HFFc6 (cell line): ENCODE measurements around the gene RALGPS1. TPM values are rescaled to one million over a fixed set of nuclear protein-coding genes. Genes with fewer than 3 reads are reported as not detected.

Experiments used
- DNase-seq: peaks from one replicate; pipeline ENCODE4 v3.0.0-alpha.2; 2018
- H3K27ac Mint-ChIP-seq: 2 replicates; pipeline ENCODE4 v1.8.0; 2020; ENCODE audit warnings: mild to moderate bottlenecking, mixed read lengths
- H3K27me3 Mint-ChIP-seq: 2 replicates; pipeline ENCODE4 v1.8.0; 2021; ENCODE audit warnings: mild to moderate bottlenecking, moderate library complexity, mixed read lengths; ENCODE audit not compliant: insufficient read depth
- H3K36me3 Mint-ChIP-seq: 2 replicates; pipeline ENCODE4 v1.8.0; 2021; ENCODE audit warnings: low read depth, mixed read lengths
- H3K4me1 Mint-ChIP-seq: 2 replicates; pipeline ENCODE4 v1.8.0; 2020; ENCODE audit warnings: low read depth, mixed read lengths
- H3K4me3 Mint-ChIP-seq: 2 replicates; pipeline ENCODE4 v1.8.0; 2020; ENCODE audit warnings: mild to moderate bottlenecking, moderate library complexity, mixed read lengths
- H3K9me3 Mint-ChIP-seq: 2 replicates; pipeline ENCODE4 v1.8.0; 2020; ENCODE audit warnings: mild to moderate bottlenecking, mixed read lengths
- total RNA-seq, 6 experiments: library from RNA; stranded (reverse); fragmentation: NEBNext Ultra II Directional; extraction: Animal tissue kit (Norgen Biotek cat#: 25700); gene quantifications; 2 replicates in 1 of 6; 3 replicates in 5 of 6; pipeline ENCODE4 v1.2.3, GENCODE V29; 2021
- TF ChIP-seq, protein P1 (sequence below): fragments of 200-600 bp; sonication (generic); IDR thresholded peaks from 2 replicates; pipeline ENCODE4 v1.5.0; 2021; ENCODE audit warnings: antibody characterized with exemption, mild to moderate bottlenecking

Gene RALGPS1
- total RNA-seq, 6 experiments from 2014 or later: 0.68 to 1.6 (median 1.1) TPM

GRCh38 chr9:127209948-127210640 is 295.5 kb downstream of the RALGPS1 start:
- DNase-seq: no peak
- Mint-ChIP-seq H3K4me1 (peaks cover 13% of the 10 kb centered on the region), H3K36me3 (0 out of 2 replicates have a peak, but pooled peaks cover 3% of the 10 kb centered on the region), H3K27me3 (peaks cover 42% of the 10 kb centered on the region), H3K9me3 (no peaks in the 10 kb centered on the region), H3K27ac (no peak overlapping the region), H3K4me3 (no peak overlapping the region)
- TF ChIP-seq, protein P1, sequence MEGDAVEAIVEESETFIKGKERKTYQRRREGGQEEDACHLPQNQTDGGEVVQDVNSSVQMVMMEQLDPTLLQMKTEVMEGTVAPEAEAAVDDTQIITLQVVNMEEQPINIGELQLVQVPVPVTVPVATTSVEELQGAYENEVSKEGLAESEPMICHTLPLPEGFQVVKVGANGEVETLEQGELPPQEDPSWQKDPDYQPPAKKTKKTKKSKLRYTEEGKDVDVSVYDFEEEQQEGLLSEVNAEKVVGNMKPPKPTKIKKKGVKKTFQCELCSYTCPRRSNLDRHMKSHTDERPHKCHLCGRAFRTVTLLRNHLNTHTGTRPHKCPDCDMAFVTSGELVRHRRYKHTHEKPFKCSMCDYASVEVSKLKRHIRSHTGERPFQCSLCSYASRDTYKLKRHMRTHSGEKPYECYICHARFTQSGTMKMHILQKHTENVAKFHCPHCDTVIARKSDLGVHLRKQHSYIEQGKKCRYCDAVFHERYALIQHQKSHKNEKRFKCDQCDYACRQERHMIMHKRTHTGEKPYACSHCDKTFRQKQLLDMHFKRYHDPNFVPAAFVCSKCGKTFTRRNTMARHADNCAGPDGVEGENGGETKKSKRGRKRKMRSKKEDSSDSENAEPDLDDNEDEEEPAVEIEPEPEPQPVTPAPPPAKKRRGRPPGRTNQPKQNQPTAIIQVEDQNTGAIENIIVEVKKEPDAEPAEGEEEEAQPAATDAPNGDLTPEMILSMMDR: no peak

- TF ChIP-seq, protein P1: no peak; the same call in 1 of the 2 replicates
- H3K36me3 Mint-ChIP-seq: 0 out of 2 replicates have a peak, but pooled peaks cover 3% of the 10 kb centered on the region
- H3K27ac Mint-ChIP-seq: no peak overlapping the region
- DNase-seq: no peak
- peaks cover 38% of the 10 kb centered on the region for H3K27me3 Mint-ChIP-seq
- H3K4me3 Mint-ChIP-seq: no peak overlapping the region
- H3K4me1 Mint-ChIP-seq: peaks cover 8% of the 10 kb centered on the region
- no peaks in the 10 kb centered on the region for H3K9me3 Mint-ChIP-seq
These were observed 296.5 kb downstream of the RALGPS1 start for GRCh38 chr9:127210851-127211730.

GRCh38 chr9:127211983-127212382 is 297.4 kb downstream of the RALGPS1 start:
- TF ChIP-seq, protein P1: no peak
- H3K27ac Mint-ChIP-seq: no peak overlapping the region

GRCh38 chr9:127212453-127212852 is 297.9 kb downstream of the RALGPS1 start:
- Mint-ChIP-seq H3K36me3 (no peaks in the 10 kb centered on the region), H3K9me3 (no peaks in the 10 kb centered on the region), H3K4me3 (no peak overlapping the region), H3K27me3 (peaks cover 34% of the 10 kb centered on the region), H3K27ac (no peak overlapping the region), H3K4me1 (peaks cover 8% of the 10 kb centered on the region)
- TF ChIP-seq, protein P1: no peak
- DNase-seq: no peak

More at GRCh38 chr9:127211983-127212382, 297.4 kb downstream of the RALGPS1 start:
- Mint-ChIP-seq H3K4me1 (peaks cover 8% of the 10 kb centered on the region), H3K36me3 (0 out of 2 replicates have a peak, but pooled peaks cover 3% of the 10 kb centered on the region), H3K4me3 (no peak overlapping the region), H3K27me3 (peaks cover 37% of the 10 kb centered on the region), H3K9me3 (no peaks in the 10 kb centered on the region)
- no peak for DNase-seq

GRCh38 chr9:127213859-127214258 is 299.3 kb downstream of the RALGPS1 start:
- DNase-seq: no peak
- Mint-ChIP-seq H3K36me3 (no peaks in the 10 kb centered on the region), H3K4me1 (peaks cover 8% of the 10 kb centered on the region), H3K4me3 (no peak overlapping the region), H3K27ac (no peak overlapping the region), H3K9me3 (no peaks in the 10 kb centered on the region), H3K27me3 (peaks cover 36% of the 10 kb centered on the region)
- TF ChIP-seq, protein P1: no peak
